ENCODE measurements around the gene ENAM. TPM values are rescaled to one million over a fixed set of nuclear protein-coding genes. Genes with fewer than 3 reads are reported as not detected.
"Not testable (repeated sequence)": the region's sequence is repeated elsewhere in the genome, so short reads cannot be mapped to it uniquely, and the experiment has no call there.

ENAM gene
- total RNA-seq, 1 donor from 2014 or later, result not detected

- Histone ChIP-seq H3K27ac (no peak overlapping the region), H3K4me1 (no peaks in the 10 kb centered on the region), H3K4me3 (no peak overlapping the region), H3K36me3 (no peaks in the 10 kb centered on the region), H3K9me3 (no peaks in the 10 kb centered on the region), H3K27me3 (no peaks in the 10 kb centered on the region)
- intact Hi-C loops (cut with DNase I), result no loop called here
- DNase-seq (ENCODE audit: extremely low spot score in 2 of 2), result no peak
- TF ChIP-seq POLR2AphosphoS5 (IDR thresholded peaks at IDR 0.05; ENCODE audit: insufficient read depth in 1 of 2, low read depth in 1 of 2) (no peak), POLR2A (IDR thresholded peaks at IDR 0.05) (no peak)
- TF ChIP-seq, protein P1, sequence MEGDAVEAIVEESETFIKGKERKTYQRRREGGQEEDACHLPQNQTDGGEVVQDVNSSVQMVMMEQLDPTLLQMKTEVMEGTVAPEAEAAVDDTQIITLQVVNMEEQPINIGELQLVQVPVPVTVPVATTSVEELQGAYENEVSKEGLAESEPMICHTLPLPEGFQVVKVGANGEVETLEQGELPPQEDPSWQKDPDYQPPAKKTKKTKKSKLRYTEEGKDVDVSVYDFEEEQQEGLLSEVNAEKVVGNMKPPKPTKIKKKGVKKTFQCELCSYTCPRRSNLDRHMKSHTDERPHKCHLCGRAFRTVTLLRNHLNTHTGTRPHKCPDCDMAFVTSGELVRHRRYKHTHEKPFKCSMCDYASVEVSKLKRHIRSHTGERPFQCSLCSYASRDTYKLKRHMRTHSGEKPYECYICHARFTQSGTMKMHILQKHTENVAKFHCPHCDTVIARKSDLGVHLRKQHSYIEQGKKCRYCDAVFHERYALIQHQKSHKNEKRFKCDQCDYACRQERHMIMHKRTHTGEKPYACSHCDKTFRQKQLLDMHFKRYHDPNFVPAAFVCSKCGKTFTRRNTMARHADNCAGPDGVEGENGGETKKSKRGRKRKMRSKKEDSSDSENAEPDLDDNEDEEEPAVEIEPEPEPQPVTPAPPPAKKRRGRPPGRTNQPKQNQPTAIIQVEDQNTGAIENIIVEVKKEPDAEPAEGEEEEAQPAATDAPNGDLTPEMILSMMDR (IDR thresholded peaks at IDR 0.05), result no peak
Measured at GRCh38 chr4:70676554-70677090, 48.1 kb downstream of the ENAM start.

GRCh38 chr4:70678383-70678999, 49.9 kb downstream of the ENAM start:
- Histone ChIP-seq H3K27me3 (no peaks in the 10 kb centered on the region), H3K4me3 (no peak overlapping the region), H3K36me3 (no peaks in the 10 kb centered on the region), H3K4me1 (no peaks in the 10 kb centered on the region), H3K27ac (no peak overlapping the region), H3K9me3 (no peaks in the 10 kb centered on the region)
- TF ChIP-seq POLR2AphosphoS5 (IDR thresholded peaks at IDR 0.05; ENCODE audit: insufficient read depth in 1 of 2, low read depth in 1 of 2), result no peak
- no peak for TF ChIP-seq POLR2A (IDR thresholded peaks at IDR 0.05)
- TF ChIP-seq, protein P1 (IDR thresholded peaks at IDR 0.05), result no peak
- no peak for DNase-seq (ENCODE audit: extremely low spot score in 2 of 2)
- intact Hi-C loops (cut with DNase I), result no loop called here

GRCh38 chr4:70680934-70681333, 52.4 kb downstream of the ENAM start:
- Histone ChIP-seq H3K27ac (no peak overlapping the region), H3K27me3 (no peaks in the 10 kb centered on the region), H3K4me3 (no peak overlapping the region), H3K9me3 (no peaks in the 10 kb centered on the region), H3K4me1 (no peaks in the 10 kb centered on the region), H3K36me3 (no peaks in the 10 kb centered on the region)
- no peak for DNase-seq (ENCODE audit: extremely low spot score in 2 of 2)
- TF ChIP-seq, protein P1 (IDR thresholded peaks at IDR 0.05), result no peak
- TF ChIP-seq POLR2AphosphoS5 (IDR thresholded peaks at IDR 0.05; ENCODE audit: insufficient read depth in 1 of 2, low read depth in 1 of 2) (no peak), POLR2A (IDR thresholded peaks at IDR 0.05) (no peak)
- intact Hi-C loops (cut with DNase I), result no loop called here

DNA sequence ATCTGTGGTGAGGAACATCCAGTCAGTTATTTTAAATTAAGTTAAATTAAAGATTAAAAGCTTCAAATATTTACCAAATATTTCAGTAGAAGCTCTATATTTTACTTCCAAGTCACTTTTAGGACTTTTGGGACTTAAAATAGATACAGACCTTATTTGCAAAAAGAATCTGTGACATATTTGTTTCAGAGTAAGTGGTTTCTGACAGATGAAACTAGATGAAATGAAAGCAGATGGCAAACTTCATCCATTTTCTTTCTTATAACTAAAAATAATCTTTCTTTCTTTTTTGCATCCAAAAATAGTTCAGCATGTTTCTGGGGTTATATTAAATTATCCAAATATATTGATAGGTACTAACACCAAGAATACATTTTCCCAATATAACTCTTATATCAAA, 53.2 kb downstream of the ENAM start:
- TF ChIP-seq POLR2AphosphoS5 (IDR thresholded peaks at IDR 0.05; ENCODE audit: insufficient read depth in 1 of 2, low read depth in 1 of 2) (no peak), POLR2A (IDR thresholded peaks at IDR 0.05) (no peak)
- TF ChIP-seq, protein P1 (IDR thresholded peaks at IDR 0.05), result no peak
- Histone ChIP-seq H3K4me3 (no peak overlapping the region), H3K4me1 (no peaks in the 10 kb centered on the region), H3K36me3 (no peaks in the 10 kb centered on the region), H3K27ac (no peak overlapping the region), H3K27me3 (no peaks in the 10 kb centered on the region), H3K9me3 (no peaks in the 10 kb centered on the region)
- intact Hi-C loops (cut with DNase I), result no loop called here
- DNase-seq (ENCODE audit: extremely low spot score in 2 of 2), result no peak

- H3K27ac ChIP-seq; intact Hi-C loops (cut with DNase I); H3K36me3 ChIP-seq; H3K4me3 ChIP-seq; H3K4me1 ChIP-seq; H3K27me3 ChIP-seq; H3K9me3 ChIP-seq; DNase-seq (ENCODE audit: extremely low spot score in 2 of 2): not testable (repeated sequence)
Measured at GRCh38 chr4:70682142-70682541, 53.6 kb downstream of the ENAM start.

All from vagina (tissue), 2 donors.